Measurements from ENCODE around the gene GNA15. TPM values are rescaled to one million over a fixed set of nuclear protein-coding genes. Genes with fewer than 3 reads are reported as not detected.

The GNA15 gene
- total RNA-seq, 1 donor from 2014 or later: 6.4 TPM

- peak; percentile 86 for DNase-seq (ENCODE audit: low spot score)
Observed at GRCh38 chr19:3175781-3176714, 40.2 kb downstream of the GNA15 start.

- no peak for DNase-seq (ENCODE audit: low spot score)
Observed at GRCh38 chr19:3176715-3177501, 41.1 kb downstream of the GNA15 start.

GRCh38 chr19:3178377-3178972, 42.6 kb downstream of the GNA15 start, which contains the start of gene S1PR4:
Gene S1PR4 (plus strand): TSS chr19:3178769. CDS start chr19:3178793, 24 bp downstream.
- no peak for DNase-seq (ENCODE audit: low spot score)

GRCh38 chr19:3178973-3179738, 43.3 kb downstream of the GNA15 start:
- DNase-seq (ENCODE audit: low spot score): no peak

GRCh38 chr19:3179739-3180293, 44.0 kb downstream of the GNA15 start:
- no peak for DNase-seq (ENCODE audit: low spot score)

- no peak for DNase-seq (ENCODE audit: low spot score)
Observed at GRCh38 chr19:3183721-3184641, 48.1 kb downstream of the GNA15 start.

GRCh38 chr19:3184847-3185460, 49.1 kb downstream of the GNA15 start:
- peak; percentile 78 for DNase-seq (ENCODE audit: low spot score)

GRCh38 chr19:3185461-3186159, 49.8 kb downstream of the GNA15 start, which contains the start of gene NCLN:
Gene NCLN (plus strand): TSS chr19:3185930. CDS start chr19:3186031, 101 bp downstream.
- peak; percentile 95 for DNase-seq (ENCODE audit: low spot score)

GRCh38 chr19:3186160-3186688, 50.4 kb downstream of the GNA15 start:
- DNase-seq (ENCODE audit: low spot score): no peak

- DNase-seq (ENCODE audit: low spot score): no peak
Observed at GRCh38 chr19:3186891-3187661, 51.2 kb downstream of the GNA15 start.

- no peak for DNase-seq (ENCODE audit: low spot score)
Observed at GRCh38 chr19:3187662-3188511, 52.1 kb downstream of the GNA15 start.

- no peak for DNase-seq (ENCODE audit: low spot score)
Observed at GRCh38 chr19:3188627-3189596, 53.1 kb downstream of the GNA15 start.

- no peak for DNase-seq (ENCODE audit: low spot score)
Observed at GRCh38 chr19:3189702-3190469, 54.1 kb downstream of the GNA15 start.

GRCh38 chr19:3190470-3190770, 54.6 kb downstream of the GNA15 start:
- no peak for DNase-seq (ENCODE audit: low spot score)

Measured in mucosa of gallbladder (tissue), 1 donor.